ENCODE data around the gene HASPIN.
A peak's percentile ranks its signal among the peaks of the same experiment; 100 is the strongest.
"Not testable (repeated sequence)": the region's sequence is repeated elsewhere in the genome, so short reads cannot be mapped to it uniquely, and the experiment has no call there.

The HASPIN gene

DNA sequence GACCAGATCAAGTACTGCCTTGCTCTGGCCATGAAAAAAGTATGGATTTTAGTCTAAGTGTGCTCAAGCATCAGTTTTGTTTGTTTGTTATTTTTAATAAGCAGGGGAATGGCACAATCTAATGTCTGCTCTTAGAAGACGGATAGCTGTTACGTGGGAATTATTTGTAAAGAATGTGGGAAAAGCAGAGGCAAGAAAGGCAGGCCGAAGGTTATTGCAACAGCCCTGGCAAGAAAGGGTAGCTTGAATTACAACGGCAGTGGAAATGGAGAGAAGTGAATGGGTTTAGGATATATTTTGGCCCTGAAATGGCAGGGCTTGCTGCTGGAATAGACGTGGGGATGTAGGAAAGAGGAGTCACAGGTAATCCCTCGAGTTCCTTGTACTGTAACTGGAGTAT lies 987 bp upstream of the HASPIN start:
- peak overlapping the region; percentile 79 for H3K4me3 ChIP-seq (ENCODE audit: low read depth, low read length)
- TF ChIP-seq, protein P1, sequence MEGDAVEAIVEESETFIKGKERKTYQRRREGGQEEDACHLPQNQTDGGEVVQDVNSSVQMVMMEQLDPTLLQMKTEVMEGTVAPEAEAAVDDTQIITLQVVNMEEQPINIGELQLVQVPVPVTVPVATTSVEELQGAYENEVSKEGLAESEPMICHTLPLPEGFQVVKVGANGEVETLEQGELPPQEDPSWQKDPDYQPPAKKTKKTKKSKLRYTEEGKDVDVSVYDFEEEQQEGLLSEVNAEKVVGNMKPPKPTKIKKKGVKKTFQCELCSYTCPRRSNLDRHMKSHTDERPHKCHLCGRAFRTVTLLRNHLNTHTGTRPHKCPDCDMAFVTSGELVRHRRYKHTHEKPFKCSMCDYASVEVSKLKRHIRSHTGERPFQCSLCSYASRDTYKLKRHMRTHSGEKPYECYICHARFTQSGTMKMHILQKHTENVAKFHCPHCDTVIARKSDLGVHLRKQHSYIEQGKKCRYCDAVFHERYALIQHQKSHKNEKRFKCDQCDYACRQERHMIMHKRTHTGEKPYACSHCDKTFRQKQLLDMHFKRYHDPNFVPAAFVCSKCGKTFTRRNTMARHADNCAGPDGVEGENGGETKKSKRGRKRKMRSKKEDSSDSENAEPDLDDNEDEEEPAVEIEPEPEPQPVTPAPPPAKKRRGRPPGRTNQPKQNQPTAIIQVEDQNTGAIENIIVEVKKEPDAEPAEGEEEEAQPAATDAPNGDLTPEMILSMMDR (IDR thresholded peaks at IDR 0.05; ENCODE audit: insufficient read depth, low read depth, low read length, missing control alignments), result no peak
- DNase-seq (ENCODE audit: low read depth), result no peak

DNA sequence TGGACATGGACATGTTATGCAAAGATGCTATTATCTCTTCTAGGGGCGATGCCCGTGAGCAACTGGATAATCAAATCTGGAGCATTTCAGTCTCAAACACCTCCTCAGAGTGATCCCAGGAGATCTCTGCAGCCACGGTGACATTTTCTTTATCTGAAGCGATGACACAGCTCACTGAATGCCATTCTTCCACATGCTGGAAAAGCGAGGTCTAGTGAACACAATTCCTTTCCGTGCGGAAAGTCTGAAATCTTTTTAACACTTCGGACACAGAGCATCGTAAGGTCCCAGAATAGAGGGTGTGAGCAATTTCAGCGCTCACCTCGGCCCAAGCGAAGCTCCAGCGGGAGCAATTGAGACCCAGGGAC lies 531 bp upstream of the HASPIN start:
- DNase-seq (ENCODE audit: low read depth), result no peak
- peak overlapping the region; percentile 79 for H3K4me3 ChIP-seq (ENCODE audit: low read depth, low read length)
- TF ChIP-seq, protein P1 (IDR thresholded peaks at IDR 0.05; ENCODE audit: insufficient read depth, low read depth, low read length, missing control alignments), result no peak

DNA sequence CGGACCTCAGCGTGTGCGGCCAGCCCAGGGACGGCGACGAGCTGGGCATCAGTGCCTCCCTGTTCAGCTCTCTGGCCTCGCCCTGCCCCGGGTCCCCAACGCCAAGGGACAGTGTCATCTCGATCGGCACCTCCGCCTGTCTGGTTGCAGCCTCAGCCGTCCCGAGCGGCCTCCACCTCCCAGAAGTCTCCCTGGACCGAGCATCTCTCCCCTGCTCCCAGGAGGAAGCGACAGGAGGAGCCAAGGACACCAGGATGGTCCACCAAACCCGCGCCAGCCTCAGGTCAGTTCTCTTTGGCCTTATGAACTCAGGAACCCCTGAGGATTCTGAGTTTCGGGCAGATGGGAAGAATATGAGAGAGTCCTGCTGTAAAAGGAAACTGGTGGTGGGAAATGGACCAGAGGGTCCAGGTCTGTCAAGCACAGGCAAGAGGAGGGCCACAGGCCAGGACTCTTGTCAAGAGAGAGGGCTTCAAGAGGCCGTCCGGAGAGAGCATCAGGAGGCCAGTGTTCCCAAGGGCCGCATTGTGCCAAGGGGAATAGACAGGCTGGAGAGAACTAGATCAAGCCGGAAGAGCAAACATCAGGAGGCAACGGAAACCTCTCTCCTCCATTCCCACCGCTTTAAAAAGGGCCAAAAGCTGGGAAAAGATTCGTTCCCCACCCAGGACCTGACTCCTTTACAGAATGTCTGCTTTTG lies 825 bp downstream of the HASPIN start:
- TF ChIP-seq, protein P1 (IDR thresholded peaks at IDR 0.05; ENCODE audit: insufficient read depth, low read depth, low read length, missing control alignments), result no peak
- H3K4me3 ChIP-seq (ENCODE audit: low read depth, low read length), result peak overlapping the region; percentile 79
- no peak for DNase-seq (ENCODE audit: low read depth)

DNA sequence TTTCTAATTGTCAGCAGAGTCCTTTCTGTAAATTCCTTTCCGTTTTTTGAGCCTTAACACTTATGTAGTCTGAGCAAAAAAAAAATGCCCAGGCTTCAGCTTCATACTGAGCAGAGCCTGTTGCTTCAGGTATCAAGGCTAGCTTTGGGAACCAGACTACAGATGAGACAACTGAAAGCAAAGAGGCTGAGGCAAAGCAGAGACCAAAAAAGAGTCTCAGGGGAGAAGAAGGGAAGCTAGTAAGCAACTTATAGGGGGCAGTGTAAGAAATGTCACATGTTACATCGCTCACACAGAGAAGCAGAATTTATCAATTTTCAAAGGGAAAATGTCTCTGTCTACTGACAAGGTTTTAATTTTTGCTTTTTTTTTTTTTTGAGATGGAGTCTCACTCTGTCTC lies 3.3 kb downstream of the HASPIN start:
- no peak overlapping the region for H3K4me3 ChIP-seq (ENCODE audit: low read depth, low read length)
- DNase-seq (ENCODE audit: low read depth), result peak; percentile 79
- TF ChIP-seq, protein P1 (IDR thresholded peaks at IDR 0.05; ENCODE audit: insufficient read depth, low read depth, low read length, missing control alignments), result no peak

DNA sequence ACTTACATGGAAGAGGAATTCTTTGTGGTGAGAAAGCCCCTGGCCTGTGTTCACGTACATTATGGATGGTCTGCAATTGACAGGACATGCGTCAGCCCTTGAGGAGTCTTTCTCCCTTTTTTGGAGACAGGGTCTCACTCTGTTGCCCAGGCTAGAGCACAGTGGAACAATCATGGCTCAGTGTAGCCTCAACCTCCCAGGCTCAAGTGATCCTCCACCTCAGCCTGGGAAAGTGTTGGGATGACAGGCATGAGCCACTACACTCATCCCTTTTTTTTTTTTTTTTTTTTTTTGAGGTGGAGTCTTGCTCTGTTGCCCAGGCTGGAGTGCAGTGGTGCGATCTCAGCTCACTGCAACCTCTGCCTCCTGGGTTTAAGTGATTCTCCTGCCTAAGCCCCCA lies 4.4 kb downstream of the HASPIN start:
- not testable (repeated sequence) for H3K4me3 ChIP-seq (ENCODE audit: low read depth, low read length); DNase-seq (ENCODE audit: low read depth)

DNA sequence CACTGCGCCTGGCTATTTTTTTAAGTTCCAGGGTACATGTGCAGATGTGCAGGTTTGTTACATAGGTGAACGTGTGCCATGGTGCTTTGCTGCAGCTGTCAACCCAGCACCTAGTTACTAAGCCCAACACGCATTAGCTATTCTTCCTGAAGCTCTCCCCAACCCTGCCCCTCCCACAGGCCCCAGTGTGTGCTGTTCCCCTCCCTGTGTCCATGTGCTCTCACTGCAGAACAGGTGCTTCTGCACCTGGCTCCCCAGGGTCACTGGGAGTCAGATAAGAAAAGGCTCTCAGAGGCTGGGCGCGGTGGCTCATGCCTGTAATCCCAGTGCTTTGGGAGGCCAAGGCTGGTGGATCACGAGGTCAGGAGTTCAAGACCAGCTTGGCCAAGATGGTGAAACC lies 6.2 kb downstream of the HASPIN start:
- TF ChIP-seq, protein P1 (IDR thresholded peaks at IDR 0.05; ENCODE audit: insufficient read depth, low read depth, low read length, missing control alignments), result no peak
- DNase-seq (ENCODE audit: low read depth), result no peak
- no peak overlapping the region for H3K4me3 ChIP-seq (ENCODE audit: low read depth, low read length)

DNA sequence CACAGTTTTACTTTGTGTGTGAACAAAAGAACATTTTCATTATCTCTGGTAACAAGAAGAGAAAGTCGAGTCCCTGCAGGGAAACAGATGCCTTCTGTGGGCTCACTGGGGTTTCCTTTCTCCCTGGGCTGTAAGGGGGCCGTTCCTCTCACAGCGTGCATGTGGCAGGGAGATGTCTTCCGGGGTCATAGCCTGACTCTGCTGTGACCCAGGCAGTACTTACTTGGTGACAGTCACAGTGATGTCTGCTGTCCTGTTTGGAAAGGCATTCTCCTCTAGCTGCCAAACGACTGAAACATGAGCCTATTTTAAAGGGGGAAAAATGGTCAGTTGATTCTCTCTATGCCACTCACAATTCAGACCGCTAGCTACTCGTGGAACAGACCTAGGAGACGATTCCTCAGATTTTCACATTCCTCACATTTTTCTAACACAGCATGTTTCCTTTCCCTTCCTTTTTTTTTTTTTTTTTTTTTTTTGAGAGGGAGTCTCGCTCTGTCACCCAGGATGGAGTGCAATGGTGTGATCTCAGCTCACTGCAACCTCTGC lies 7.3 kb downstream of the HASPIN start:
- H3K4me3 ChIP-seq (ENCODE audit: low read depth, low read length), result no peak overlapping the region
- TF ChIP-seq, protein P1 (IDR thresholded peaks at IDR 0.05; ENCODE audit: insufficient read depth, low read depth, low read length, missing control alignments), result no peak
- no peak for DNase-seq (ENCODE audit: low read depth)
